HG03139 (cell line): ENCODE data around the gene KANSL1.
"Not testable (repeated sequence)": the region's sequence is repeated elsewhere in the genome, so short reads cannot be mapped to it uniquely, and the experiment has no call there.

Experiments
- ATAC-seq: cut with Tn5 transposase; IDR thresholded peaks from one replicate; pipeline ENCODE4 v1.9.1; 2021; ENCODE audit not compliant: unreplicated experiment

The KANSL1 gene

GRCh38 chr17:46026166-46027047 lies 166.8 kb downstream of the KANSL1 start:
- no peak for ATAC-seq

- no peak for ATAC-seq
These were observed 167.6 kb downstream of the KANSL1 start for GRCh38 chr17:46025510-46026165.

GRCh38 chr17:46025060-46025459 lies 168.2 kb downstream of the KANSL1 start:
- no peak for ATAC-seq

GRCh38 chr17:46024590-46024989 lies 168.6 kb downstream of the KANSL1 start:
- ATAC-seq: no peak

- no peak for ATAC-seq
These were observed 169.3 kb downstream of the KANSL1 start for GRCh38 chr17:46023783-46024388.

GRCh38 chr17:46023366-46023765 lies 169.9 kb downstream of the KANSL1 start:
- not testable (repeated sequence) for ATAC-seq

- ATAC-seq: no peak
These were observed 172.2 kb downstream of the KANSL1 start for GRCh38 chr17:46020998-46021397.

GRCh38 chr17:46020023-46020761 lies 173.0 kb downstream of the KANSL1 start:
- no peak for ATAC-seq

- not testable (repeated sequence) for ATAC-seq
These were observed 173.8 kb downstream of the KANSL1 start for GRCh38 chr17:46019408-46019925.

- no peak for ATAC-seq
These were observed 179.6 kb downstream of the KANSL1 start for GRCh38 chr17:46013502-46014165.

GRCh38 chr17:46013127-46013501 lies 180.1 kb downstream of the KANSL1 start:
- ATAC-seq: no peak

GRCh38 chr17:46012506-46013079 lies 180.6 kb downstream of the KANSL1 start:
- no peak for ATAC-seq

- no peak for ATAC-seq
These were observed 181.3 kb downstream of the KANSL1 start for GRCh38 chr17:46011711-46012505.

GRCh38 chr17:46010597-46011186 lies 182.5 kb downstream of the KANSL1 start:
- ATAC-seq: no peak

- ATAC-seq: no peak
These were observed 183.3 kb downstream of the KANSL1 start for GRCh38 chr17:46009681-46010596.

- no peak for ATAC-seq
These were observed 184.6 kb downstream of the KANSL1 start for GRCh38 chr17:46008591-46008990.

GRCh38 chr17:46007461-46007965 lies 185.7 kb downstream of the KANSL1 start:
- no peak for ATAC-seq

- not testable (repeated sequence) for ATAC-seq
These were observed 187.1 kb downstream of the KANSL1 start for GRCh38 chr17:46006082-46006481.
